NT2/D1 (cell line): ENCODE measurements around the gene FFAR1.

Experiments
- DNase-seq: peaks from one replicate; pipeline ENCODE4 v3.0.0-alpha.2; 2011; ENCODE audit warnings: low read depth, low spot score
- H3K27me3 ChIP-seq: 2 replicates; pipeline ENCODE4 v1.6.0; 2011; ENCODE audit warnings: mild to moderate bottlenecking; ENCODE audit not compliant: insufficient read length, insufficient read depth
- H3K36me3 ChIP-seq: 2 replicates; pipeline ENCODE4 v1.6.1; 2011; ENCODE audit warnings: mild to moderate bottlenecking, low read length, mixed read lengths; ENCODE audit not compliant: insufficient read depth, insufficient read length
- H3K4me1 ChIP-seq: 2 replicates; pipeline ENCODE4 v1.5.1; 2011; ENCODE audit not compliant: insufficient read depth, insufficient read length
- H3K4me3 ChIP-seq: 2 replicates; pipeline ENCODE4 v1.5.1; 2011; ENCODE audit warnings: low read depth; ENCODE audit not compliant: insufficient read length
- H3K9ac ChIP-seq: 2 replicates; pipeline ENCODE4 v1.6.0; 2011; ENCODE audit warnings: low read depth; ENCODE audit not compliant: insufficient read length
- H3K9me3 ChIP-seq: 2 replicates; pipeline ENCODE4 v1.5.1; 2011; ENCODE audit warnings: mild to moderate bottlenecking, low read length; ENCODE audit not compliant: insufficient read depth
- SUZ12 ChIP-seq: IDR thresholded peaks from 2 replicates; pipeline ENCODE4 v1.6.1; 2011; ENCODE audit not compliant: insufficient read length, insufficient read depth; ENCODE audit errors: extremely low read depth
- YY1 ChIP-seq: IDR thresholded peaks from 2 replicates; pipeline ENCODE4 v1.6.1; 2011; ENCODE audit not compliant: insufficient read length, insufficient read depth
- ZNF274 ChIP-seq: IDR thresholded peaks from 2 replicates; pipeline ENCODE4 v1.6.1; 2011; ENCODE audit warnings: mild to moderate bottlenecking, low read depth, low read length

Gene FFAR1

DNA sequence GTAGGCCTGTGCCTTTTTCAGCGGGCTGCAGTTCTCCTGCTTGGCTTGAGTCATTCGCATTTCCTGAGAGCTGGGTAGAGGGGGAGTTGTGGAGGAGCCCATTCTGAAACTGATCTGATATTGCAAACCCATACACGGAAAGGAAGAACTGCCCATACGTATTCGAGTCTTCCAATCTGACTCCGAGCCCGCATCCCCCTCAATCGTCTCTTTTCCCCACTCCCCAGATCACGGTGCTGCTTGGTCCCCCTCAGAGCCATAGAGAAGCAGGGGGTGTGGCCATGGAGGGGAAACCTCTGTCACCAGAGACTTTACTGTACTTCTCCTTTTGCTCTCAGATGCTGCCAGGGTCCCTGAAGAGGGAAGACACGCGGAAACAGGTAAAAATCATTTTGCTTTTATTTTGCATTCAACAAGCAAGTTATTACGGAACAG, 18.8 kb upstream of the FFAR1 start, which contains the start of gene CD22:
TSS of gene CD22 (plus strand) at position 337 of the 435 bp plus-strand sequence. CDS start 2,854 bp downstream, outside the sequence.
- no peak within 1 kb of the TSS for H3K4me3 ChIP-seq
- peaks cover 6% of the 10 kb centered on the region for H3K4me1 ChIP-seq
- H3K9ac ChIP-seq = no peak within 1 kb of the TSS
- TF ChIP-seq ZNF274 (no peak), YY1 (no peak), SUZ12 (no peak)
- no peaks in the 10 kb centered on the region for H3K36me3 ChIP-seq
- DNase-seq = no peak
- no peaks in the 10 kb centered on the region for H3K27me3 ChIP-seq
- H3K9me3 ChIP-seq = no peaks in the 10 kb centered on the region

- Histone ChIP-seq H3K9ac (no peak overlapping the region), H3K36me3 (no peaks in the 10 kb centered on the region), H3K27me3 (no peaks in the 10 kb centered on the region), H3K9me3 (no peaks in the 10 kb centered on the region), H3K4me3 (no peak overlapping the region), H3K4me1 (peaks cover 6% of the 10 kb centered on the region)
- DNase-seq = no peak
- TF ChIP-seq YY1 (no peak), SUZ12 (no peak), ZNF274 (no peak)
These were observed 18.4 kb upstream of the FFAR1 start for GRCh38 chr19:35329323-35329722.

DNA sequence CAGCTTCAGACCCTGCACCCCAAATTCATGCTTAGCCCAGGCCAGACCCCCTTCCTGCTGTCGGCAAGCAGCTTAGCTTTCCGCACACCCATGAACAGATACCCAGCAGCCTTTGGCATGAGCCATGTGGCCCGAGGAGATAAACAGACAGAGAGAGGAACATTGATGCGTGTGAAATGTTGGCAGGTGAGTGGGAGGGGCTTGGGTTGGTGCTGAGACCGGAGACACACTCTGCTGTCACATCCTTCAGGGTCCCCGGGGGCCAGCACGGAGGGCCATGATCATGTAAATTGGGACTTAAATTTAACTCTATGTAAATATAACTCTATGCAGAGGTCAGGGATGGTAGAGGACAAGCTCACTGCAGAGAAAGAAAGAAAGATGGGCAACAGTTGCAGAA, 17.2 kb upstream of the FFAR1 start:
- DNase-seq = no peak
- H3K27me3 ChIP-seq = no peaks in the 10 kb centered on the region
- H3K9me3 ChIP-seq = no peaks in the 10 kb centered on the region
- peaks cover 6% of the 10 kb centered on the region for H3K4me1 ChIP-seq
- no peak overlapping the region for H3K9ac ChIP-seq
- no peak overlapping the region for H3K4me3 ChIP-seq
- TF ChIP-seq SUZ12 (no peak), ZNF274 (no peak), YY1 (no peak)
- H3K36me3 ChIP-seq = no peaks in the 10 kb centered on the region

- Histone ChIP-seq H3K27me3 (no peaks in the 10 kb centered on the region), H3K4me3 (no peak overlapping the region), H3K9me3 (no peaks in the 10 kb centered on the region), H3K9ac (no peak overlapping the region), H3K4me1 (peaks cover 6% of the 10 kb centered on the region), H3K36me3 (no peaks in the 10 kb centered on the region)
- TF ChIP-seq YY1 (no peak), SUZ12 (no peak), ZNF274 (no peak)
- DNase-seq = no peak
These were observed 16.0 kb upstream of the FFAR1 start for GRCh38 chr19:35331551-35332214.

GRCh38 chr19:35332817-35333216, 14.9 kb upstream of the FFAR1 start:
- no peak overlapping the region for H3K4me3 ChIP-seq
- no peaks in the 10 kb centered on the region for H3K36me3 ChIP-seq
- no peaks in the 10 kb centered on the region for H3K27me3 ChIP-seq
- peaks cover 6% of the 10 kb centered on the region for H3K4me1 ChIP-seq
- H3K9me3 ChIP-seq = no peaks in the 10 kb centered on the region
- no peak overlapping the region for H3K9ac ChIP-seq
- no peak for DNase-seq
- TF ChIP-seq SUZ12 = no peak
- TF ChIP-seq YY1 = no peak
- no peak for TF ChIP-seq ZNF274

- no peaks in the 10 kb centered on the region for H3K36me3 ChIP-seq
- TF ChIP-seq ZNF274 = no peak
- TF ChIP-seq SUZ12 = no peak
- no peak for TF ChIP-seq YY1
These were observed 13.5 kb upstream of the FFAR1 start for GRCh38 chr19:35334144-35334753.

DNA sequence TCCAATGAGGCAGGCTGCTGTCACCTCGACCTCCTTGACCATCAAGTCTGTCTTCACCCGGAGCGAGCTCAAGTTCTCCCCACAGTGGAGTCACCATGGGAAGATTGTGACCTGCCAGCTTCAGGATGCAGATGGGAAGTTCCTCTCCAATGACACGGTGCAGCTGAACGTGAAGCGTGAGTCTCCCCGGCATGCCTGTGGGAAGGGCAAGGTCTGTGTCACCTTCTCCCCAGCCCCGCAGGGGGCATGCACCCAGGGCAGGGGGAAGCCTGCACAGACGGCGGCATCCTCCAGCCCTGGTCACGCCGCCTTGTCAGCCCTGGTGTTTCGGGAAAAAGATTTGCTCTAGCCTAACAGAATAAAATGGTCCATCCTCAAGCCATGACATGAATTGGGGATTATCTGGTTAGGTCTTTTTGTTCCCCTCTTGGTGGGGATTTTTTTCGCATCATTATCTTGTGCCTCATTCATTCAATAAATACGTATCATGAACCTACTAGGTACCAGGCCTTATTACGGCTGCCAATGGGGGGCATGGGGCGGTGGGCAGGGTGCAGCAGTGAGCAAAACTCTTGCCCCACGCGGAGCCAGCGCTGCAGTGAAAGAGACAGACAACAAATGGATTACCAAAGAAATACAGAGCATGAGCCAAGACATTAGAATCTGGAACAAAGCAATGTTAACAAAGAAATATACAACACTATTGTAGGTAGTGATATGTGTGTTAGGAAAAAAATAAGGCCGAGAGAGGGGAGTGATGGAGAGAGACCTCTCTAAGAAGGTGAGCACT, 11.3 kb upstream of the FFAR1 start:
- H3K4me3 ChIP-seq = no peak overlapping the region
- H3K9ac ChIP-seq = no peak overlapping the region
- no peaks in the 10 kb centered on the region for H3K36me3 ChIP-seq
- no peaks in the 10 kb centered on the region for H3K9me3 ChIP-seq
- no peaks in the 10 kb centered on the region for H3K27me3 ChIP-seq
- DNase-seq = no peak
- TF ChIP-seq SUZ12 = no peak
- TF ChIP-seq ZNF274 = no peak
- no peak for TF ChIP-seq YY1
- H3K4me1 ChIP-seq = no peaks in the 10 kb centered on the region

More at GRCh38 chr19:35334144-35334753, 13.5 kb upstream of the FFAR1 start:
- Histone ChIP-seq H3K4me3 (no peak overlapping the region), H3K9me3 (no peaks in the 10 kb centered on the region), H3K27me3 (no peaks in the 10 kb centered on the region), H3K9ac (no peak overlapping the region), H3K4me1 (peaks cover 3% of the 10 kb centered on the region)
- no peak for DNase-seq
